HepG2 (cell line): ENCODE data around the gene IRAK2. TPM values are rescaled to one million over a fixed set of nuclear protein-coding genes. Genes with fewer than 3 reads are reported as not detected.

ENCODE experiments used
- ATAC-seq: fragments of 200-7000 bp; cut with Tn5 transposase; 3 replicates; pipeline ENCODE4 v1.9.1; 2020; ENCODE audit warnings: mild to moderate bottlenecking, moderate library complexity
- BruUV-seq: library from RNA; stranded (reverse); fragments of 400-500 nt; replicated peaks from 2 replicates; lab custom pipeline; 2021; lab: Mats Ljungman, UMichigan
- CTCF ChIA-PET: fragments of 300-600 bp; formaldehyde crosslinking; extraction: SDS; loops from one replicate; lab custom pipeline; 2021; ENCODE audit warnings: low total read pairs, inconsistent platforms, low intra/inter-chr PET ratio; lab: Yijun Ruan, JAX
- POLR2A ChIA-PET: fragments of 350-600 bp; sonication (Branson Sonifier 250); formaldehyde crosslinking; loops from one replicate; lab custom pipeline; 2020; ENCODE audit warnings: antibody characterized with exemption, inconsistent platforms; lab: Yijun Ruan, JAX
- DNase-seq: peaks from one replicate; pipeline ENCODE4 v3.0.0-alpha.2; 2015; ENCODE audit warnings: low spot score
- FAIRE-seq: peaks from 3 replicates; lab custom pipeline; 2011; peaks lifted over from hg19 to GRCh38; lab: Jason Lieb, UNC
- H2AFZ ChIP-seq: one replicate; pipeline ENCODE4 v1.6.1; 2011; ENCODE audit warnings: low read length, inconsistent platforms
- H3K27ac ChIP-seq: fragments of 300-600 bp; 3 replicates; pipeline ENCODE4 v1.8.0; 2011; ENCODE audit warnings: mixed run types, mild to moderate bottlenecking, mixed read lengths, low read length, inconsistent platforms; ENCODE audit not compliant: insufficient read depth; ENCODE audit errors: extremely low read length
- H3K27me3 ChIP-seq, 2 experiments: fragments of 200-600 bp in 1 of 2; 2 replicates in 1 of 2; 3 replicates in 1 of 2; pipeline versions ENCODE4 v1.6.0 to v1.8.0; 2011; ENCODE audit warnings: low read length in 2 of 2, mild to moderate bottlenecking in 2 of 2, moderate library complexity in 2 of 2, inconsistent platforms in 1 of 2; ENCODE audit not compliant: insufficient read depth in 2 of 2, control insufficient read depth in 1 of 2
- H3K36me3 ChIP-seq, 2 experiments: fragments of 200-600 bp in 1 of 2; replicated peaks in 1 of 2; 2 replicates in 1 of 2; 3 replicates in 1 of 2; pipeline versions ENCODE4 v1.5.1 to v1.8.0; 2011; ENCODE audit warnings: low read length in 2 of 2, inconsistent platforms in 1 of 2; ENCODE audit not compliant: insufficient read depth in 2 of 2, control insufficient read depth in 1 of 2
- H3K4me1 ChIP-seq: 2 replicates; pipeline ENCODE4 v1.5.1; 2012; ENCODE audit warnings: low read length, inconsistent platforms; ENCODE audit not compliant: insufficient read depth
- H3K4me2 ChIP-seq: 2 replicates; pipeline ENCODE4 v1.6.0; 2011; ENCODE audit warnings: low read depth, low read length, inconsistent platforms
- H3K4me3 ChIP-seq, 3 experiments: fragments of 200-600 bp in 1 of 3; sonication (generic), shearing (Covaris generic) in 1 of 3; replicated peaks in 1 of 3; 2 replicates each; pipeline ENCODE4 v1.5.1; 2011 to 2016; ENCODE audit warnings: low read length in 3 of 3, inconsistent platforms in 2 of 3, low read depth in 2 of 3, mild to moderate bottlenecking in 2 of 3, control low read depth in 1 of 3, mixed read lengths in 1 of 3; ENCODE audit not compliant: insufficient read depth in 1 of 3
- H3K79me2 ChIP-seq: one replicate; pipeline ENCODE4 v1.6.1; 2011; ENCODE audit warnings: low read length, inconsistent platforms; ENCODE audit not compliant: insufficient read depth
- H3K9ac ChIP-seq: 2 replicates; pipeline ENCODE4 v1.6.0; 2011; ENCODE audit warnings: mild to moderate bottlenecking, low read depth, low read length, inconsistent platforms; ENCODE audit not compliant: insufficient read depth
- H3K9me3 ChIP-seq: 2 replicates; pipeline ENCODE4 v1.5.1; 2012; ENCODE audit warnings: mild to moderate bottlenecking, low read length
- H4K20me1 ChIP-seq: 2 replicates; pipeline ENCODE4 v1.6.0; 2011; ENCODE audit warnings: inconsistent platforms, mild to moderate bottlenecking, low read length, moderate library complexity; ENCODE audit not compliant: insufficient read depth
- HNF4G ChIP-seq, 2 experiments: sonication (generic) in 1 of 2; formaldehyde crosslinking in 1 of 2; IDR thresholded peaks; 2 replicates each; pipeline versions ENCODE4 v1.4.0 to v1.6.1; 2011 to 2020; ENCODE audit warnings: borderline replicate concordance in 2 of 2, low read depth in 2 of 2, mild to moderate bottlenecking in 2 of 2, low read length in 1 of 2, missing genetic modification reagents in 1 of 2, moderate library complexity in 1 of 2
- ZNF367 ChIP-seq: sonication (generic); formaldehyde crosslinking; IDR thresholded peaks from 2 replicates; pipeline ENCODE4 v1.4.0; 2020; ENCODE audit warnings: missing genetic modification reagents, borderline replicate concordance
- ZNF75D ChIP-seq: sonication (generic); formaldehyde crosslinking; IDR thresholded peaks from 2 replicates; pipeline ENCODE4 v1.8.1; 2023; ENCODE audit warnings: missing genetic modification reagents, mild to moderate bottlenecking, borderline replicate concordance
- WGBS: methylation state at CpG from one replicate; pipeline ENCODE4 v1.1.6; 2017; ENCODE audit warnings: low lambda C conversion rate; 5-methylcytosine and 5-hydroxymethylcytosine counted together
- in situ Hi-C: cut with HindIII; loops from 2 replicates; pipeline ENCODE4 v1.10.0; 2017; ENCODE audit warnings: low pct_unique_long_range_greater_than_20kb; ENCODE audit not compliant: extremely low pct_ligation_motif_present
- intact Hi-C: fragments of 100-400 bp; cut with micrococcal nuclease; formaldehyde crosslinking; loops from one replicate; pipeline ENCODE4 v1.10.0; 2022; ENCODE audit not compliant: unreplicated experiment
- polyA plus RNA-seq, 8 experiments: library from polyadenylated mRNA; depleted of rRNA in 3 of 8; stranded (reverse) in 7 of 8; unstranded in 1 of 8; fragments of >200 nt; fragmentation: Illumina TruSeq in 4 of 8; extraction: Trizol in 4 of 8; gene quantifications; 2 replicates each; pipeline versions ENCODE4 v1.2.1 to v1.2.3, GENCODE V29; 2011 to 2016; ENCODE audit warnings: low read depth in 4 of 8, missing spikeins in 1 of 8, mixed read lengths in 1 of 8; ENCODE audit not compliant: insufficient read depth in 1 of 8
- total RNA-seq, 5 experiments: library from RNA; depleted of rRNA; stranded (reverse); fragments of >200 nt; fragmentation: Illumina TruSeq; extraction: Trizol; gene quantifications; 2 replicates each; pipeline ENCODE4 v1.2.3, GENCODE V29; 2016; ENCODE audit warnings: low read depth in 1 of 5
- TF ChIP-seq, protein P1 (sequence below): sonication (generic); formaldehyde crosslinking; IDR thresholded peaks from 2 replicates; pipeline ENCODE4 v1.4.0; 2020; ENCODE audit warnings: mild to moderate bottlenecking, missing genetic modification reagents, borderline replicate concordance
- TF ChIP-seq, protein P2 (sequence below): sonication (generic); formaldehyde crosslinking; IDR thresholded peaks from 2 replicates; pipeline ENCODE4 v1.4.0; 2020; ENCODE audit warnings: low read depth, mild to moderate bottlenecking, missing genetic modification reagents

Gene IRAK2
- total and polyA plus RNA-seq, 2 of the 13 experiments (the other 11 are each of a cell fraction or from before 2014, with no cell fraction given): 13.1 to 23.3 TPM

DNA sequence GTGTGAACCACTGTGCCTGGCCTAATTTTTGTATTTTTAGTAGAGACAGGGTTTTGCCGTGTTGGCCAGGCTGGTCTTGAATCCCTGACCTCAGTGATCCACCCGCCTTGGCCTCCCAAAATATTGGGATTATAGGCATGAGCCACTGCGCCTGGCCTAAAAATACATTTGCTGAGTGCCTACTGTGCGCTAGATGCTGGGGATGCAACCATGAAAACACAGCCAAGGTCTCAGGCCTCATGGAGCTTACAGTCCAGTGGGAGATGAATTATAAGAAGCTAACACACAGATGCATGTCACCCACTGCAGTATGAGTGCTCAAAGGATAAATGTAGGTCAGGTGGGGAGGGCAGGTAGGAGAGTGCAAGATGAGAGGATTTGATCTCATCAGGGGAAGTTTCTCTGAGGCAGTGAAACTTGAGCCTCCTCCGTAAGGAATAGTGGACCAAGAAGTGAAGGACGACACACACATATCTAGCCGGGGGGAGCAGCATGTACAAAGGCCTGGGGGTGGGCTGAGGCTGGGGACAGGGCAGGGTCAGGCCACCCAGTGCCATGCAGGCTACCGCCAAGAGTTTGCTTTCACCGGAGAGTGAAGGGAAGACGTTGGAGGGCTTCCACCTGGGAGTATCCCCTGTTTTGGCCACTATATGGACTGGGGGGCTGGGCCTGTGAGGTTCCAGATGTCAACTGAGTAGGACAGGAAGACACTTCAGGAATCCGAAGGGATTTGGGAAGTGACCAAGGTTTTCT lies 24.3 kb downstream of the IRAK2 start:
- WGBS: 94% methylated on average over 11 of the region's 11 CpGs
- POLR2A ChIA-PET: no interaction called here
- intact Hi-C loops: no loop called here
- CTCF ChIA-PET: no interaction called here
- no peak overlapping the region for H3K9ac ChIP-seq
- H3K4me2 ChIP-seq: no peak overlapping the region
- peaks cover 40% of the 10 kb centered on the region for H3K4me1 ChIP-seq
- in situ Hi-C loops: no loop called here
- peaks cover 2% of the 10 kb centered on the region for H3K79me2 ChIP-seq
- no TSS peak for BruUV-seq
- DNase-seq (no peak), ATAC-seq (no peak), FAIRE-seq (no peak)
- H3K9me3 ChIP-seq: no peaks in the 10 kb centered on the region
- no peak overlapping the region for H2AFZ ChIP-seq
- H3K27ac ChIP-seq: no peak overlapping the region
- TF ChIP-seq ZNF75D (CRISPR knock-in tag) (no peak), ZNF367 (CRISPR knock-in tag) (no peak), HNF4G (IDR thresholded peaks at IDR 0.05; ENCODE audit: borderline replicate concordance, low read depth, low read length) (no peak), HNF4G (CRISPR knock-in tag; IDR thresholded peaks at IDR 0.05; ENCODE audit: borderline replicate concordance, low read depth) (no peak)
- TF ChIP-seq, protein P1, sequence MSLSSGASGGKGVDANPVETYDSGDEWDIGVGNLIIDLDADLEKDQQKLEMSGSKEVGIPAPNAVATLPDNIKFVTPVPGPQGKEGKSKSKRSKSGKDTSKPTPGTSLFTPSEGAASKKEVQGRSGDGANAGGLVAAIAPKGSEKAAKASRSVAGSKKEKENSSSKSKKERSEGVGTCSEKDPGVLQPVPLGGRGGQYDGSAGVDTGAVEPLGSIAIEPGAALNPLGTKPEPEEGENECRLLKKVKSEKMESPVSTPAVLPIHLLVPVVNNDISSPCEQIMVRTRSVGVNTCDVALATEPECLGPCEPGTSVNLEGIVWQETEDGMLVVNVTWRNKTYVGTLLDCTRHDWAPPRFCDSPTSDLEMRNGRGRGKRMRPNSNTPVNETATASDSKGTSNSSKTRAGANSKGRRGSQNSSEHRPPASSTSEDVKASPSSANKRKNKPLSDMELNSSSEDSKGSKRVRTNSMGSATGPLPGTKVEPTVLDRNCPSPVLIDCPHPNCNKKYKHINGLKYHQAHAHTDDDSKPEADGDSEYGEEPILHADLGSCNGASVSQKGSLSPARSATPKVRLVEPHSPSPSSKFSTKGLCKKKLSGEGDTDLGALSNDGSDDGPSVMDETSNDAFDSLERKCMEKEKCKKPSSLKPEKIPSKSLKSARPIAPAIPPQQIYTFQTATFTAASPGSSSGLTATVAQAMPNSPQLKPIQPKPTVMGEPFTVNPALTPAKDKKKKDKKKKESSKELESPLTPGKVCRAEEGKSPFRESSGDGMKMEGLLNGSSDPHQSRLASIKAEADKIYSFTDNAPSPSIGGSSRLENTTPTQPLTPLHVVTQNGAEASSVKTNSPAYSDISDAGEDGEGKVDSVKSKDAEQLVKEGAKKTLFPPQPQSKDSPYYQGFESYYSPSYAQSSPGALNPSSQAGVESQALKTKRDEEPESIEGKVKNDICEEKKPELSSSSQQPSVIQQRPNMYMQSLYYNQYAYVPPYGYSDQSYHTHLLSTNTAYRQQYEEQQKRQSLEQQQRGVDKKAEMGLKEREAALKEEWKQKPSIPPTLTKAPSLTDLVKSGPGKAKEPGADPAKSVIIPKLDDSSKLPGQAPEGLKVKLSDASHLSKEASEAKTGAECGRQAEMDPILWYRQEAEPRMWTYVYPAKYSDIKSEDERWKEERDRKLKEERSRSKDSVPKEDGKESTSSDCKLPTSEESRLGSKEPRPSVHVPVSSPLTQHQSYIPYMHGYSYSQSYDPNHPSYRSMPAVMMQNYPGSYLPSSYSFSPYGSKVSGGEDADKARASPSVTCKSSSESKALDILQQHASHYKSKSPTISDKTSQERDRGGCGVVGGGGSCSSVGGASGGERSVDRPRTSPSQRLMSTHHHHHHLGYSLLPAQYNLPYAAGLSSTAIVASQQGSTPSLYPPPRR: no peak
- TF ChIP-seq, protein P2, sequence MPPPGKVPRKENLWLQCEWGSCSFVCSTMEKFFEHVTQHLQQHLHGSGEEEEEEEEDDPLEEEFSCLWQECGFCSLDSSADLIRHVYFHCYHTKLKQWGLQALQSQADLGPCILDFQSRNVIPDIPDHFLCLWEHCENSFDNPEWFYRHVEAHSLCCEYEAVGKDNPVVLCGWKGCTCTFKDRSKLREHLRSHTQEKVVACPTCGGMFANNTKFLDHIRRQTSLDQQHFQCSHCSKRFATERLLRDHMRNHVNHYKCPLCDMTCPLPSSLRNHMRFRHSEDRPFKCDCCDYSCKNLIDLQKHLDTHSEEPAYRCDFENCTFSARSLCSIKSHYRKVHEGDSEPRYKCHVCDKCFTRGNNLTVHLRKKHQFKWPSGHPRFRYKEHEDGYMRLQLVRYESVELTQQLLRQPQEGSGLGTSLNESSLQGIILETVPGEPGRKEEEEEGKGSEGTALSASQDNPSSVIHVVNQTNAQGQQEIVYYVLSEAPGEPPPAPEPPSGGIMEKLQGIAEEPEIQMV (CRISPR knock-in tag): no peak
- H4K20me1 ChIP-seq: no peaks in the 10 kb centered on the region
- H3K36me3 ChIP-seq: peaks cover 8 to 42% of the 10 kb centered on the region in 2 experiments
- no peaks in the 10 kb centered on the region for H3K27me3 ChIP-seq
- no peak overlapping the region for H3K4me3 ChIP-seq
